SK-N-SH treated with all-trans-retinoic acid at 6 μM for 48 hours (cell line): Measurements from ENCODE around the gene GUCY1B1.

Experiments
- ARNTL ChIP-seq: fragments of 450-650 bp; formaldehyde crosslinking; IDR thresholded peaks from 2 replicates; pipeline ENCODE4 v1.5.0; 2020; ENCODE audit warnings: low read depth, mild to moderate bottlenecking, moderate library complexity, borderline replicate concordance
- CREB5 ChIP-seq: fragments of 250-450 bp; sonication (Bioruptor Pico); IDR thresholded peaks from 2 replicates; pipeline ENCODE4 v1.5.1; 2020; ENCODE audit warnings: low read depth, mild to moderate bottlenecking, moderate library complexity
- CSDC2 ChIP-seq: fragments of 250-450 bp; sonication (Bioruptor Pico); IDR thresholded peaks from 2 replicates; pipeline ENCODE4 v1.5.0; 2020; ENCODE audit warnings: mild to moderate bottlenecking, moderate library complexity
- ESRRG ChIP-seq: fragments of 250-450 bp; sonication (Bioruptor Pico); IDR thresholded peaks from 2 replicates; pipeline ENCODE4 v1.6.1; 2021; ENCODE audit warnings: mild to moderate bottlenecking
- GLIS3 ChIP-seq: fragments of 250-450 bp; sonication (Bioruptor Pico); IDR thresholded peaks from 2 replicates; pipeline ENCODE4 v1.5.0; 2020; ENCODE audit warnings: mild to moderate bottlenecking, moderate library complexity
- ISL1 ChIP-seq: fragments of 250-450 bp; sonication (Bioruptor Pico); IDR thresholded peaks from 2 replicates; pipeline ENCODE4 v2.1.2; 2022; ENCODE audit warnings: mild to moderate bottlenecking, moderate library complexity
- PATZ1 ChIP-seq: fragments of 250-450 bp; sonication (Bioruptor Pico); IDR thresholded peaks from 2 replicates; pipeline ENCODE4 v1.8.0; 2020; ENCODE audit warnings: mild to moderate bottlenecking, moderate library complexity, borderline replicate concordance
- SNAI2 ChIP-seq: fragments of 250-450 bp; sonication (Bioruptor Pico); IDR thresholded peaks from 2 replicates; pipeline ENCODE4 v1.5.0; 2020; ENCODE audit warnings: mild to moderate bottlenecking, moderate library complexity
- TCF4 ChIP-seq: fragments of 250-450 bp; sonication (Bioruptor Pico); IDR thresholded peaks from 2 replicates; pipeline ENCODE4 v1.8.0; 2021; ENCODE audit warnings: mild to moderate bottlenecking, moderate library complexity, borderline replicate concordance
- TSHZ2 ChIP-seq: fragments of 250-450 bp; sonication (Bioruptor Pico); IDR thresholded peaks from 2 replicates; pipeline ENCODE4 v1.5.0; 2020; ENCODE audit warnings: mild to moderate bottlenecking, moderate library complexity
- ZFP3 ChIP-seq: fragments of 250-450 bp; sonication (Bioruptor Pico); IDR thresholded peaks from 2 replicates; pipeline ENCODE4 v1.5.0; 2020; ENCODE audit warnings: mild to moderate bottlenecking, moderate library complexity
- ZFP30 ChIP-seq: fragments of 450-650 bp; formaldehyde crosslinking; IDR thresholded peaks from 2 replicates; pipeline ENCODE4 v1.5.0; 2022; ENCODE audit warnings: mild to moderate bottlenecking, moderate library complexity

- TF ChIP-seq ZFP30 (CRISPR knock-in tag) (no peak), CSDC2 (CRISPR knock-in tag) (no peak), TSHZ2 (CRISPR knock-in tag) (no peak), TCF4 (CRISPR knock-in tag) (no peak), CREB5 (CRISPR knock-in tag) (no peak), PATZ1 (CRISPR knock-in tag) (no peak), ESRRG (no peak), ARNTL (CRISPR knock-in tag) (no peak), GLIS3 (CRISPR knock-in tag) (no peak), ISL1 (no peak), SNAI2 (CRISPR knock-in tag) (no peak), ZFP3 (CRISPR knock-in tag) (no peak)
Observed at GRCh38 chr4:155722336-155722735, 36.5 kb upstream of the GUCY1B1 start.
